ENCODE data around the gene ANKHD1. TPM values are rescaled to one million over a fixed set of nuclear protein-coding genes. Genes with fewer than 3 reads are reported as not detected.
"Not testable (repeated sequence)": the region's sequence is repeated elsewhere in the genome, so short reads cannot be mapped to it uniquely, and the experiment has no call there.

Gene ANKHD1
- total and polyA plus RNA-seq, 9 donors = 48.3 to 141 (median 110) TPM

- DNase-seq = no peak
- Histone ChIP-seq H3K4me3 (no peak overlapping the region), H3K4me1 (ENCODE audit: insufficient read depth) (peaks cover 7% of the 10 kb centered on the region), H3K9me3 (no peaks in the 10 kb centered on the region), H3K27ac (no peak overlapping the region), H3K36me3 (no peaks in the 10 kb centered on the region), H3K27me3 (no peaks in the 10 kb centered on the region)
- TF ChIP-seq EP300 (IDR thresholded peaks at IDR 0.05) (no peak), CTCF (IDR thresholded peaks at IDR 0.05) (no peak), POLR2A (IDR thresholded peaks at IDR 0.05) (no peak)
- WGBS, 3 donors = 92 to 100% (median 98%) methylated on average over 1 of the region's 1 CpG
- intact Hi-C loops (cut with DNase I) = loop anchor here in 1 of 4 donors (5.0 kb wide), 1 partner anchor 1493 kb away; no protein-coding TSS in a partner anchor
Observed at GRCh38 chr5:140418862-140419520, 17.4 kb downstream of the ANKHD1 start.

- intact Hi-C loops (cut with DNase I) = no loop called here
- no peak for DNase-seq
- Histone ChIP-seq H3K36me3 (no peaks in the 10 kb centered on the region), H3K4me3 (no peak overlapping the region), H3K4me1 (ENCODE audit: insufficient read depth) (peaks cover 10% of the 10 kb centered on the region), H3K9me3 (no peaks in the 10 kb centered on the region), H3K27ac (no peak overlapping the region), H3K27me3 (no peaks in the 10 kb centered on the region)
- 95 to 97% (median 96%) methylated on average over 4 of the region's 4 CpGs for WGBS, 3 donors
- TF ChIP-seq POLR2A (IDR thresholded peaks at IDR 0.05) (no peak), CTCF (IDR thresholded peaks at IDR 0.05) (no peak), EP300 (IDR thresholded peaks at IDR 0.05) (no peak)
Observed at GRCh38 chr5:140420226-140420570, 18.6 kb downstream of the ANKHD1 start.

GRCh38 chr5:140420665-140421361 is 19.2 kb downstream of the ANKHD1 start:
- no peak overlapping the region for H3K27ac ChIP-seq
- no peaks in the 10 kb centered on the region for H3K9me3 ChIP-seq
- no peak overlapping the region for H3K4me3 ChIP-seq
- 87 to 92% (median 91%) methylated on average over 5 of the region's 5 CpGs for WGBS, 3 donors
- no peak for DNase-seq
- intact Hi-C loops (cut with DNase I) = no loop called here
- H3K36me3 ChIP-seq = no peaks in the 10 kb centered on the region
- peaks cover 12% of the 10 kb centered on the region for H3K4me1 ChIP-seq (ENCODE audit: insufficient read depth)
- TF ChIP-seq CTCF (IDR thresholded peaks at IDR 0.05) = no peak
- TF ChIP-seq POLR2A (IDR thresholded peaks at IDR 0.05) = no peak
- TF ChIP-seq EP300 (IDR thresholded peaks at IDR 0.05) = no peak
- H3K27me3 ChIP-seq = no peaks in the 10 kb centered on the region

GRCh38 chr5:140421375-140421774 is 19.7 kb downstream of the ANKHD1 start:
- H3K36me3 ChIP-seq; H3K27ac ChIP-seq; H3K4me3 ChIP-seq; intact Hi-C loops (cut with DNase I); H3K27me3 ChIP-seq; H3K9me3 ChIP-seq; DNase-seq: not testable (repeated sequence)
- WGBS, 3 donors = 83 to 87% (median 86%) methylated on average over 7 of the region's 7 CpGs
- H3K4me1 ChIP-seq (ENCODE audit: insufficient read depth) = peaks cover 12% of the 10 kb centered on the region

- Histone ChIP-seq H3K27me3 (no peaks in the 10 kb centered on the region), H3K27ac (no peak overlapping the region), H3K4me1 (ENCODE audit: insufficient read depth) (peaks cover 12% of the 10 kb centered on the region), H3K9me3 (no peaks in the 10 kb centered on the region), H3K4me3 (no peak overlapping the region), H3K36me3 (no peaks in the 10 kb centered on the region)
- intact Hi-C loops (cut with DNase I) = no loop called here
- 91 to 96% (median 92%) methylated on average over 2 of the region's 2 CpGs for WGBS, 3 donors
- DNase-seq = no peak
- TF ChIP-seq POLR2A (IDR thresholded peaks at IDR 0.05) (no peak), EP300 (IDR thresholded peaks at IDR 0.05) (no peak), CTCF (IDR thresholded peaks at IDR 0.05) (no peak)
Observed at GRCh38 chr5:140423609-140424008, 22.0 kb downstream of the ANKHD1 start.

All from ovary (tissue), 9 donors.